ENCODE measurements around the gene TNN. TPM values are rescaled to one million over a fixed set of nuclear protein-coding genes. Genes with fewer than 3 reads are reported as not detected.
A peak's percentile ranks its signal among the peaks of the same experiment; 100 is the strongest.

TNN gene
- total and polyA plus RNA-seq, 7 donors: 0.01 TPM; not detected in 5

- no peak for DNase-seq
- no peaks in the 10 kb centered on the region for H3K27me3 ChIP-seq (ENCODE audit: insufficient read depth in 3 of 3, low read length in 2 of 3)
- H3K27ac ChIP-seq: no peak overlapping the region
- intact Hi-C loops (cut with DNase I): loop anchor here in 1 of 2 donors (10.0 kb wide), 1 partner anchor 737 kb away; no protein-coding TSS in a partner anchor
- ATAC-seq: no peak
- H3K4me3 ChIP-seq: no peak overlapping the region
- H3K9me3 ChIP-seq: no peaks in the 10 kb centered on the region
- TF ChIP-seq, protein P1, sequence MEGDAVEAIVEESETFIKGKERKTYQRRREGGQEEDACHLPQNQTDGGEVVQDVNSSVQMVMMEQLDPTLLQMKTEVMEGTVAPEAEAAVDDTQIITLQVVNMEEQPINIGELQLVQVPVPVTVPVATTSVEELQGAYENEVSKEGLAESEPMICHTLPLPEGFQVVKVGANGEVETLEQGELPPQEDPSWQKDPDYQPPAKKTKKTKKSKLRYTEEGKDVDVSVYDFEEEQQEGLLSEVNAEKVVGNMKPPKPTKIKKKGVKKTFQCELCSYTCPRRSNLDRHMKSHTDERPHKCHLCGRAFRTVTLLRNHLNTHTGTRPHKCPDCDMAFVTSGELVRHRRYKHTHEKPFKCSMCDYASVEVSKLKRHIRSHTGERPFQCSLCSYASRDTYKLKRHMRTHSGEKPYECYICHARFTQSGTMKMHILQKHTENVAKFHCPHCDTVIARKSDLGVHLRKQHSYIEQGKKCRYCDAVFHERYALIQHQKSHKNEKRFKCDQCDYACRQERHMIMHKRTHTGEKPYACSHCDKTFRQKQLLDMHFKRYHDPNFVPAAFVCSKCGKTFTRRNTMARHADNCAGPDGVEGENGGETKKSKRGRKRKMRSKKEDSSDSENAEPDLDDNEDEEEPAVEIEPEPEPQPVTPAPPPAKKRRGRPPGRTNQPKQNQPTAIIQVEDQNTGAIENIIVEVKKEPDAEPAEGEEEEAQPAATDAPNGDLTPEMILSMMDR (IDR thresholded peaks at IDR 0.05): no peak
- H3K36me3 ChIP-seq (ENCODE audit: insufficient read depth in 1 of 2, low read depth in 1 of 2): no peaks in the 10 kb centered on the region
- WGBS, 3 donors: 78 to 82% (median 80%) methylated on average over 7 of the region's 7 CpGs
- H3K4me1 ChIP-seq: peaks cover 4% of the 10 kb centered on the region
These were observed 80.4 kb downstream of the TNN start for GRCh38 chr1:175148068-175148467.

DNA sequence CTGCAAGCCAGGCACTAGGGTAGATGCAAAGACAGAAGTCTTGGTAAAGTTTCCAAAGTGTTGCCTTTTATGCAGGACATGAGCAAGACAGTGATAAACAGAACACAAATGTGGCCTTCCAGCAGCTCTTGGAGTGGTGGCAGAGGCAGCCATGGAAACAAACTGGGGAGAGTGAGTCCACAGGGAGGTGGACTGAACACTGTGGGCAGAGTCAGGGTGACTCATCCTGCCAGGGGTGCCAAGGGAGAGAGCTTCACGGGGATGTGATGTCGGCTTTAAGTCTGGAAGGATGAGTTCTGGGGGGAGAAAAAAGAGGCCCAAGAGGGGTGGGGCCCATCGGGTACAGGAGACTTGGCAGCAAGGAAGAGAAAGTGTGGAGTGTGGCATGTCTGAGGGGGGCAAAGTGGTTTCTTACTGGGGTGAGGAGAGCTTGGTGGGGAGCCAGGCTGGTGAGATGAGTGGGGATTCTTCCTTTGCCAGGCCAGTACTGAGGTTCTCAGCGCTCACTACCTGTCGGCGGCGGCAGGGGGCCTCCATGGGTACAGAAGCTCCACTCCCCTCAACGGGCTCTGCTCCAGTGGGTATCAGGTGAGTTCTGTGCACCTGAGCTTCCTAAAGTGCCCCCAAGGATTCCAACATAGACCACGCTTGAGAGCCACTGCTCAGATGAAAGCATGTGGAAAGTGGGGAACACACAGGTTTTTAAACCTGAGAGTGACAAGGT is 83.1 kb downstream of the TNN start:
- Histone ChIP-seq H3K27ac (no peak overlapping the region), H3K27me3 (ENCODE audit: insufficient read depth in 3 of 3, low read length in 2 of 3) (peaks cover 0 to 4% (median 0%) of the 10 kb centered on the region in 3 donors), H3K9me3 (no peaks in the 10 kb centered on the region), H3K4me1 (peaks cover 4% of the 10 kb centered on the region), H3K4me3 (no peak overlapping the region), H3K36me3 (ENCODE audit: insufficient read depth in 1 of 2, low read depth in 1 of 2) (no peaks in the 10 kb centered on the region)
- ATAC-seq: no peak
- TF ChIP-seq, protein P1 (IDR thresholded peaks at IDR 0.05): no peak
- 63 to 70% (median 68%) methylated on average over 9 of the region's 9 CpGs for WGBS, 3 donors
- intact Hi-C loops (cut with DNase I): loop anchor here (5.0 to 10.0 kb wide), 3 partner anchors 74 to 922 kb away; no protein-coding TSS in a partner anchor
- no peak for DNase-seq

DNA sequence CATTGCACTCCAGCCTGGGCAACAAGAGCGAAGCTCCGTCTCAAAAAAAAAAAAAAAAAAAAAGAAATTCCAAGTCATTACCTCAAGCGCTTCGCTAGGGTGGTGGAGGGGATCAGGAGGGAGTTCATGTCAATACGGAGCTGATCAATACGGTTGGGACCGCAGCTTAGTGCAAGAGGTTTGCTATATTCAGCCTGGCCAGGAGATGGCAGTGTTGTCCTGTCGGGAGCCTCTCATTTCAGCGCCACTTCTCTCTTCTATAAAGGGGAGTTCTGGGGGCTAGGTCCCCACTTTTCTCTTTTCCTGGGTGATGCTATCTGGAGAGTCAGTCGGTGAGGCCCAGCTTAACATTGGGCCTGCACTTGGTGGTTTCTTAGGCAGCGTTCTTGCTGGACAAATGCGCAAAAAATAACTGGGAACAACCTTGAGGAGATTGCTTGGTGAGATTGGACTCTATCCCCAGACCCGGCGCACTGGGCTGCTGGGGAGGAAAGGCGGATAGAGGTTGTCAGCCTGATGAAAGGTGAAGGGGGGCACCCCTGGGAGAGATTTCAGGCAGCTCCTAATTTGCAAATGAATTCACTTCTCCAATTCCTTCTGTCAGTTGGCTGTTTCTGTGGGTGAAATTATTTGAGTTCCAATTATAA is 84.5 kb downstream of the TNN start:
- Histone ChIP-seq H3K9me3 (no peaks in the 10 kb centered on the region), H3K27ac (no peak overlapping the region), H3K36me3 (ENCODE audit: insufficient read depth in 1 of 2, low read depth in 1 of 2) (no peaks in the 10 kb centered on the region), H3K4me3 (no peak overlapping the region), H3K4me1 (peaks cover 4% of the 10 kb centered on the region), H3K27me3 (ENCODE audit: insufficient read depth in 3 of 3, low read length in 2 of 3) (peaks cover 0 to 4% (median 0%) of the 10 kb centered on the region in 3 donors)
- TF ChIP-seq, protein P1 (IDR thresholded peaks at IDR 0.05): peak; percentile 90
- ATAC-seq (peak; percentile 62 to 78 (median 71)), DNase-seq (peak; percentile 37 to 67)
- intact Hi-C loops (cut with DNase I): loop anchor here (5.0 to 10.0 kb wide), 3 partner anchors 73 to 920 kb away; no protein-coding TSS in a partner anchor
- WGBS, 3 donors: 5 to 7% (median 7%) methylated on average over 13 to 15 of the region's 15 CpGs

DNA sequence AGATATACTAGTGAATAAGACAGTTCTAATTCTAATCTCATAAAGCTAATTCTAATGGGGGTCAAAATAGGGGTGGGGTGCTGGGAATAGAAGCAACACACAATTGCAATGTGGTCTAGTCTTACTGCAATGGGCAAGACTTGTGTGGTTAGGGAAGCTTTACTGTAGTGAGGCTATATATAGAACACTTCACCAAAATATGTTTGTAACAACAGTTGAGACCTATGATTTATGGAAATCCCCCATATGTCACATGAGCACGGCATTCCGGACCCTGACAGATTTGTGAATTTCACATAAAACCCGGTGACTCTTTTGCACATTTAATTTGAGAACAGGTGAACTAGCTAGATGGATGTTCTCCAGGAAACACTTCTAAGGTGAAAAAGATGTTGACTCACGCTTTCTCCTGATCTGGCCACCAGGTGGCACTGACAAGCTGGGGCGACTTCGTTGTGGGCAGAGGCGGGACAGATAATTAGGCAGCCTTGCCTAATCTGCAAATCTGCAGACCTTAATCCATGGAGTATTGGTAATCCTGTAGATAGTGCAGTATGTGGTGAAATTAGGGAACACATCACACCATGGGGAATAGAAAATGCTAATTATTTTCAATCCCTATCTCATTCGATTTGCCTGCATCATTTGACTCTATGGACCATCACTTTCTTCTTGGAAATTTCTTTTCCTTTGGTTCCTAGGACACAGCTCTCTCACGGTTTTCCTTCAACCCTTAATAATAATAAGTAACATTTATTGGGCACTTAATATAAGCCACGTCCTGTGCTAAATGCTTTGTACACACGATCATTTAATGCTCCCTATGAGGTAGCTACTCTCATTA is 87.2 kb downstream of the TNN start:
- intact Hi-C loops (cut with DNase I): loop anchor here (1.0 to 10.0 kb wide), 6 partner anchors 37 to 917 kb away; partner anchors contain the start of gene KIAA0040 (in 1 of the 2)
- Histone ChIP-seq H3K9me3 (no peaks in the 10 kb centered on the region), H3K36me3 (ENCODE audit: insufficient read depth in 1 of 2, low read depth in 1 of 2) (peaks cover 0 to 14% of the 10 kb centered on the region in 2 donors), H3K27ac (no peak overlapping the region), H3K4me3 (no peak overlapping the region), H3K4me1 (peaks cover 4% of the 10 kb centered on the region), H3K27me3 (ENCODE audit: insufficient read depth in 3 of 3, low read length in 2 of 3) (peaks cover 0 to 4% (median 0%) of the 10 kb centered on the region in 3 donors)
- peak; percentile 67 to 80 for DNase-seq
- peak; percentile 58 to 82 (median 72) for ATAC-seq
- TF ChIP-seq, protein P1 (IDR thresholded peaks at IDR 0.05): peak; percentile 94
- WGBS, 3 donors: 15 to 22% (median 18%) methylated on average over 11 of the region's 11 CpGs

Data from psoas muscle (tissue), 8 donors.